ENCODE results near the gene CLCA1.

GRCh38 chr1:86530211-86530845, 61.6 kb downstream of the CLCA1 start:
- TF ChIP-seq CTCF (IDR thresholded peaks at IDR 0.05) (no peak), POLR2A (IDR thresholded peaks at IDR 0.05) (no peak), POLR2AphosphoS5 (IDR thresholded peaks at IDR 0.05; ENCODE audit: insufficient read depth in 1 of 2, low read depth in 1 of 2) (no peak)

All from vagina (tissue), 2 donors.